ENCODE results near the gene CDS2.

The CDS2 gene

GRCh38 chr20:5173751-5174150, 46.9 kb downstream of the CDS2 start:
- DNase-seq (ENCODE audit: extremely low spot score, insufficient read length, low read depth), result no peak
- FAIRE-seq, result no peak

GRCh38 chr20:5177071-5177470, 50.3 kb downstream of the CDS2 start:
- DNase-seq (ENCODE audit: extremely low spot score, insufficient read length, low read depth) (no peak), FAIRE-seq (no peak)

GRCh38 chr20:5178046-5178445, 51.2 kb downstream of the CDS2 start:
- no peak for DNase-seq (ENCODE audit: extremely low spot score, insufficient read length, low read depth)
- FAIRE-seq, result no peak

GRCh38 chr20:5180421-5180820, 53.6 kb downstream of the CDS2 start:
- DNase-seq (ENCODE audit: extremely low spot score, insufficient read length, low read depth) (no peak), FAIRE-seq (no peak)

- FAIRE-seq (no peak), DNase-seq (ENCODE audit: extremely low spot score, insufficient read length, low read depth) (no peak)
Measured at GRCh38 chr20:5180933-5181332, 54.1 kb downstream of the CDS2 start.

GRCh38 chr20:5181492-5181891, 54.7 kb downstream of the CDS2 start:
- FAIRE-seq (no peak), DNase-seq (ENCODE audit: extremely low spot score, insufficient read length, low read depth) (no peak)

GRCh38 chr20:5181958-5182357, 55.1 kb downstream of the CDS2 start:
- no peak for FAIRE-seq
- DNase-seq (ENCODE audit: extremely low spot score, insufficient read length, low read depth), result no peak

GRCh38 chr20:5182615-5183254, 55.9 kb downstream of the CDS2 start:
- DNase-seq (ENCODE audit: extremely low spot score, insufficient read length, low read depth) (no peak), FAIRE-seq (no peak)

GRCh38 chr20:5183731-5184474, 57.1 kb downstream of the CDS2 start:
- DNase-seq (ENCODE audit: extremely low spot score, insufficient read length, low read depth) (no peak), FAIRE-seq (no peak)

- no peak for DNase-seq (ENCODE audit: extremely low spot score, insufficient read length, low read depth)
- no peak for FAIRE-seq
Measured at GRCh38 chr20:5184684-5185083, 57.9 kb downstream of the CDS2 start.

GRCh38 chr20:5187122-5187521, 60.3 kb downstream of the CDS2 start:
- no peak for FAIRE-seq
- DNase-seq (ENCODE audit: extremely low spot score, insufficient read length, low read depth), result no peak

- DNase-seq (ENCODE audit: extremely low spot score, insufficient read length, low read depth) (no peak), FAIRE-seq (no peak)
Measured at GRCh38 chr20:5188736-5189135, 61.9 kb downstream of the CDS2 start.

- no peak for FAIRE-seq
- DNase-seq (ENCODE audit: extremely low spot score, insufficient read length, low read depth), result no peak
Measured at GRCh38 chr20:5189917-5190316, 63.1 kb downstream of the CDS2 start.

- DNase-seq (ENCODE audit: extremely low spot score, insufficient read length, low read depth), result no peak
- FAIRE-seq, result no peak
Measured at GRCh38 chr20:5190444-5190843, 63.6 kb downstream of the CDS2 start.

GRCh38 chr20:5191829-5192569, 65.2 kb downstream of the CDS2 start:
- peak; percentile 99 for FAIRE-seq

GRCh38 chr20:5192570-5193431, 66.0 kb downstream of the CDS2 start:
- FAIRE-seq, result peak; percentile 56
- no peak for DNase-seq (ENCODE audit: extremely low spot score, insufficient read length, low read depth)

More at GRCh38 chr20:5191829-5192569, 65.2 kb downstream of the CDS2 start:
- DNase-seq (ENCODE audit: extremely low spot score, insufficient read length, low read depth), result peak; percentile 43

GRCh38 chr20:5195655-5196054, 68.8 kb downstream of the CDS2 start:
- DNase-seq (ENCODE audit: extremely low spot score, insufficient read length, low read depth) (no peak), FAIRE-seq (no peak)

GRCh38 chr20:5196149-5196548, 69.3 kb downstream of the CDS2 start:
- DNase-seq (ENCODE audit: extremely low spot score, insufficient read length, low read depth) (no peak), FAIRE-seq (no peak)

GRCh38 chr20:5197270-5197827, 70.5 kb downstream of the CDS2 start:
- DNase-seq (ENCODE audit: extremely low spot score, insufficient read length, low read depth) (no peak), FAIRE-seq (no peak)

Measured in GM18507 (cell line).